Measurements from ENCODE around the gene DNAI2. TPM values are rescaled to one million over a fixed set of nuclear protein-coding genes. Genes with fewer than 3 reads are reported as not detected.

The DNAI2 gene
- total and polyA plus RNA-seq, 9 of the 15 experiments (the other 6 are each of a cell fraction or from before 2014, with no cell fraction given), result not detected

DNA sequence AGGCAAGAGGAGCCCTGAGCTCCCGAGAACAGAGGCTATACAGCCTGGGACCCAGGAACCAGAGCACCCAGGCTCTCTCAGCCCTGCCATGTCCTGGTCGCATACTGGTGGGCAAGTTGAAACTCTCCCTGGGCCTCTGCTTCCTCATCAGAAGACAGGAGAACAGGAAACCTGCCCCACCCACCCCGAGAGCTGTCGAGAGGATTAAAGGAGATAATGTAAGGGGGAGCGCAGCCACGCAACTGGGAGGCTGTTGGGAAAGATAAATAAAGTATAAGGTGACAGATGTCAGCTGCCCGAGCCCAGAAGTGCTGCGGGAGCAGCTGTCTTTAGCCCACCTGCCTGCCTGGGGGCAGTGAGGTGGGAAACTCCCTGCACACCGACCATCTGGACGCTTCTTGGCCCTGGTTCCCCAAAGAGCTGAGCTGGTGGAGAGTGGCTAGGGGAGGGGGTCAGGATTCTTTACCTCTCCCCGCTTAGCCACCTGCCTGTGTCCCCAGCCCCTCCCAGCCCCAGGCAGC, 58.8 kb downstream of the DNAI2 start (continued):
- no peak for TF ChIP-seq ZNF518B (CRISPR knock-in tag; IDR thresholded peaks at IDR 0.05)
- no peak for TF ChIP-seq SNIP1 (IDR thresholded peaks at IDR 0.05; ENCODE audit: low read depth)
- no peak for TF ChIP-seq HNRNPK (IDR thresholded peaks at IDR 0.05; ENCODE audit: low read depth, low read length, poor library complexity, severe bottlenecking)
- no peak; the same call in 1 of the 2 replicates for TF ChIP-seq ZBTB7A (IDR thresholded peaks at IDR 0.05; ENCODE audit: borderline replicate concordance, control insufficient read depth, low read depth, low read length)
- no peak for TF ChIP-seq CAMTA2 (CRISPR knock-in tag; conservative IDR thresholded peaks at IDR 0.05)
- TF ChIP-seq ZNF398 (CRISPR knock-in tag; IDR thresholded peaks at IDR 0.05), result no peak
- peak; percentile 75 for TF ChIP-seq BHLHE40 (IDR thresholded peaks at IDR 0.05; ENCODE audit: low read length)
- TF ChIP-seq STAT5B (CRISPR knock-in tag; IDR thresholded peaks at IDR 0.05), result no peak
- TF ChIP-seq ZNF778 (CRISPR knock-in tag; IDR thresholded peaks at IDR 0.05), result no peak
- no peak for TF ChIP-seq LARP7 (IDR thresholded peaks at IDR 0.05)
- TF ChIP-seq, protein P1, sequence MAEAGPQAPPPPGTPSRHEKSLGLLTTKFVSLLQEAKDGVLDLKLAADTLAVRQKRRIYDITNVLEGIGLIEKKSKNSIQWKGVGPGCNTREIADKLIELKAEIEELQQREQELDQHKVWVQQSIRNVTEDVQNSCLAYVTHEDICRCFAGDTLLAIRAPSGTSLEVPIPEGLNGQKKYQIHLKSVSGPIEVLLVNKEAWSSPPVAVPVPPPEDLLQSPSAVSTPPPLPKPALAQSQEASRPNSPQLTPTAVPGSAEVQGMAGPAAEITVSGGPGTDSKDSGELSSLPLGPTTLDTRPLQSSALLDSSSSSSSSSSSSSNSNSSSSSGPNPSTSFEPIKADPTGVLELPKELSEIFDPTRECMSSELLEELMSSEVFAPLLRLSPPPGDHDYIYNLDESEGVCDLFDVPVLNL (CRISPR knock-in tag; IDR thresholded peaks at IDR 0.05; ENCODE audit: low read depth), result no peak
- TF ChIP-seq, protein P2, sequence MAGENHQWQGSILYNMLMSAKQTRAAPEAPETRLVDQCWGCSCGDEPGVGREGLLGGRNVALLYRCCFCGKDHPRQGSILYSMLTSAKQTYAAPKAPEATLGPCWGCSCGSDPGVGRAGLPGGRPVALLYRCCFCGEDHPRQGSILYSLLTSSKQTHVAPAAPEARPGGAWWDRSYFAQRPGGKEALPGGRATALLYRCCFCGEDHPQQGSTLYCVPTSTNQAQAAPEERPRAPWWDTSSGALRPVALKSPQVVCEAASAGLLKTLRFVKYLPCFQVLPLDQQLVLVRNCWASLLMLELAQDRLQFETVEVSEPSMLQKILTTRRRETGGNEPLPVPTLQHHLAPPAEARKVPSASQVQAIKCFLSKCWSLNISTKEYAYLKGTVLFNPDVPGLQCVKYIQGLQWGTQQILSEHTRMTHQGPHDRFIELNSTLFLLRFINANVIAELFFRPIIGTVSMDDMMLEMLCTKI (IDR thresholded peaks at IDR 0.05; ENCODE audit: partially characterized antibody), result no peak
- TF ChIP-seq ZNF444 (CRISPR knock-in tag; IDR thresholded peaks at IDR 0.05), result no peak
- no peak for TF ChIP-seq TAF7 (tag; IDR thresholded peaks at IDR 0.05)
- TF ChIP-seq POLR2AphosphoS5 (IDR thresholded peaks at IDR 0.05; ENCODE audit: control insufficient read depth, insufficient read depth, low read depth, low read length), result peak; percentile 91
- peak; percentile 94 for TF ChIP-seq TEAD4 (IDR thresholded peaks at IDR 0.05; ENCODE audit: low read length)
- TF ChIP-seq TEAD4 (CRISPR knock-in tag; IDR thresholded peaks at IDR 0.05; ENCODE audit: borderline replicate concordance), result no peak
- no peak for TF ChIP-seq RAD51 (IDR thresholded peaks at IDR 0.05; ENCODE audit: borderline replicate concordance, low read depth)
- no peak for TF ChIP-seq ZNF764 (CRISPR knock-in tag; IDR thresholded peaks at IDR 0.05; ENCODE audit: low read depth)
- peak; percentile 77 for TF ChIP-seq HES1 (IDR thresholded peaks at IDR 0.05; ENCODE audit: low read depth)
- no peak for TF ChIP-seq CREBBP (IDR thresholded peaks at IDR 0.05; ENCODE audit: low read depth, low read length)

Data from K562 (cell line).